ENCODE results near the gene CALN1. TPM values are rescaled to one million over a fixed set of nuclear protein-coding genes. Genes with fewer than 3 reads are reported as not detected.

Gene CALN1
- total RNA-seq, 2 experiments from 2014 or later: not detected

- H3K27me3 Mint-ChIP-seq (ENCODE audit: low read depth): no peaks in the 10 kb centered on the region
These were observed 607.9 kb downstream of the CALN1 start for GRCh38 chr7:71804256-71804655.

GRCh38 chr7:71801976-71802375 lies 610.2 kb downstream of the CALN1 start:
- Mint-ChIP-seq H3K9me3 (ENCODE audit: insufficient read depth) (peaks cover 21% of the 10 kb centered on the region), H3K27me3 (ENCODE audit: low read depth) (no peaks in the 10 kb centered on the region), H3K4me1 (ENCODE audit: low read depth) (no peaks in the 10 kb centered on the region), H3K27ac (no peak overlapping the region), H3K36me3 (ENCODE audit: low read depth) (no peaks in the 10 kb centered on the region), H3K4me3 (no peak overlapping the region)
- ChIA-PET POLR2A (no interaction called here), CTCF (no interaction called here)
- DNase-seq: no peak
- no peak for ATAC-seq

More at GRCh38 chr7:71804256-71804655, 607.9 kb downstream of the CALN1 start:
- H3K36me3 Mint-ChIP-seq (ENCODE audit: low read depth): no peaks in the 10 kb centered on the region
- peaks cover 23% of the 10 kb centered on the region for H3K9me3 Mint-ChIP-seq (ENCODE audit: insufficient read depth)
- ChIA-PET POLR2A (no interaction called here), CTCF (no interaction called here)
- no peak overlapping the region for H3K27ac Mint-ChIP-seq
- no peak for ATAC-seq
- DNase-seq: no peak
- no peak overlapping the region for H3K4me3 Mint-ChIP-seq
- no peaks in the 10 kb centered on the region for H3K4me1 Mint-ChIP-seq (ENCODE audit: low read depth)

GRCh38 chr7:71800321-71800720 lies 611.8 kb downstream of the CALN1 start:
- Mint-ChIP-seq H3K4me3 (no peak overlapping the region), H3K36me3 (ENCODE audit: low read depth) (no peaks in the 10 kb centered on the region), H3K27ac (no peak overlapping the region), H3K4me1 (ENCODE audit: low read depth) (no peaks in the 10 kb centered on the region), H3K9me3 (ENCODE audit: insufficient read depth) (peaks cover 12% of the 10 kb centered on the region), H3K27me3 (ENCODE audit: low read depth) (no peaks in the 10 kb centered on the region)
- CTCF ChIA-PET: no interaction called here
- POLR2A ChIA-PET: no interaction called here
- ATAC-seq (no peak), DNase-seq (no peak)

DNA sequence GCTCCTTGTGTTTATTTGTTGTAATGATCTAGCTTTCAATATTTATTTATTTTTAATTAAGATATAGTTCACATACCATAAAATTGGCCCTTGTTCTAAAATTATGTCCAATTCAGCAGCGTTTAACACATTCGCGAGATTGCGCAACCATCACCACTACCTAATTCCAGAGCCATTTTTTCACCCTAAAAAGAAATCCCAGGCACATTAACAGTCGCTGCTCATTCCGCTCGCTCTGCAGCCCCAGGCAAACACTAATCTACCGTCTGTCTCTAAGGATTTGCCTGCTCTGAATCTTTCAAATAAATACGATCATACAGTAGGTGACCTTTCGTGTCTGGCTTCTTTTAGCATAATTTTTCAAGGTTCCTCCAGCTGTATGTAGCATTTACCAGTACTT lies 616.7 kb downstream of the CALN1 start:
- no peak overlapping the region for H3K4me3 Mint-ChIP-seq
- H3K36me3 Mint-ChIP-seq (ENCODE audit: low read depth): no peaks in the 10 kb centered on the region
- no peaks in the 10 kb centered on the region for H3K4me1 Mint-ChIP-seq (ENCODE audit: low read depth)
- no peaks in the 10 kb centered on the region for H3K27me3 Mint-ChIP-seq (ENCODE audit: low read depth)
- no peak for ATAC-seq
- DNase-seq: no peak
- ChIA-PET CTCF (no interaction called here), POLR2A (no interaction called here)
- H3K27ac Mint-ChIP-seq: no peak overlapping the region
- H3K9me3 Mint-ChIP-seq (ENCODE audit: insufficient read depth): peaks cover 14% of the 10 kb centered on the region

DNA sequence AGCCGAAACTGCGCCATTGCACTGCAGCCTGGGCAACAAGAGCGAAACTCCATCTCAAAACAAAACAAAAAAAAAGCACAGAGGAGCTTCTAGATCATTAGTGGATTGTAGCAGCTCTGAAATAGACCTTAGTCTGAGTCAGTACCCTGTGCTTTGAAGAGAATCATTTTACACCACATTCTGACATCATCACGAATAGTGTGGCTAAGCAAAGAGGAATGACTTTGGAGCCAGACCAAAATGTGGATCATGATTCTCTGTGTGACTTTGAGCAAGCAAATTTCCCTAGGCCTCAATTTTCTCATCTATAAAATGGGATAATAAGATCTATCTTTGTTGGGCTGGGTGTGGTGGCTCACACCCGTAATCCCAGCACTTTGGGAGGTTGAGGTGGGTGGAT lies 618.9 kb downstream of the CALN1 start:
- no peak overlapping the region for H3K4me3 Mint-ChIP-seq
- no peaks in the 10 kb centered on the region for H3K27me3 Mint-ChIP-seq (ENCODE audit: low read depth)
- H3K36me3 Mint-ChIP-seq (ENCODE audit: low read depth): peaks cover 2% of the 10 kb centered on the region
- ChIA-PET POLR2A (no interaction called here), CTCF (no interaction called here)
- H3K27ac Mint-ChIP-seq: no peak overlapping the region
- peaks cover 20% of the 10 kb centered on the region for H3K9me3 Mint-ChIP-seq (ENCODE audit: insufficient read depth)
- DNase-seq: no peak
- ATAC-seq: no peak
- H3K4me1 Mint-ChIP-seq (ENCODE audit: low read depth): no peaks in the 10 kb centered on the region

- ATAC-seq (no peak), DNase-seq (no peak)
- no peak overlapping the region for H3K27ac Mint-ChIP-seq
- POLR2A ChIA-PET: no interaction called here
- H3K4me1 Mint-ChIP-seq (ENCODE audit: low read depth): no peaks in the 10 kb centered on the region
- CTCF ChIA-PET: no interaction called here
- H3K4me3 Mint-ChIP-seq: no peak overlapping the region
- H3K9me3 Mint-ChIP-seq (ENCODE audit: insufficient read depth): peaks cover 35% of the 10 kb centered on the region
- H3K27me3 Mint-ChIP-seq (ENCODE audit: low read depth): no peaks in the 10 kb centered on the region
- peaks cover 2% of the 10 kb centered on the region for H3K36me3 Mint-ChIP-seq (ENCODE audit: low read depth)
These were observed 624.6 kb downstream of the CALN1 start for GRCh38 chr7:71787513-71787912.

GRCh38 chr7:71785216-71785615 lies 626.9 kb downstream of the CALN1 start:
- Mint-ChIP-seq H3K9me3 (ENCODE audit: insufficient read depth) (peaks cover 27% of the 10 kb centered on the region), H3K27me3 (ENCODE audit: low read depth) (no peaks in the 10 kb centered on the region), H3K36me3 (ENCODE audit: low read depth) (peaks cover 2% of the 10 kb centered on the region), H3K4me1 (ENCODE audit: low read depth) (no peaks in the 10 kb centered on the region), H3K27ac (no peak overlapping the region), H3K4me3 (no peak overlapping the region)
- no peak for ATAC-seq
- ChIA-PET CTCF (no interaction called here), POLR2A (no interaction called here)
- no peak for DNase-seq

DNA sequence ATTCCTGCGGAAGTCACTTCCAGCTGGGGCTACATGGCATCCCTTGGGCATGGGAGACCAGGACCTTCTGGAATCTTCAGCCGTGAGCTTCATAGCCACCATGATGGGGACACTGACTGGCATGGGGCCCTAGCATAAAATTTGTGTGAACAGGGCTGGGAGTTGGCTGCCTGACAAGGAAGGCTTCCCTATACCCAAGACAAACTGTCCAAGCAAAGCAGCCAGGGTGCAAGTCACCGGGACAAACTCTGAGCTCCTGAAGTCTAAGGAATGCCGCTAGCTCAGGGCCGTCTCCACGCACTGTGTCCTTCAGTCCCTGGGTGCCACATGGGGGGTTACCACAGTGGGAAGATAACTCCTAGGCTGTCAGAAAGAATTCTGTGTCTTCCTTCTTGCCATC lies 627.4 kb downstream of the CALN1 start:
- ATAC-seq (no peak), DNase-seq (no peak)
- no peaks in the 10 kb centered on the region for H3K4me1 Mint-ChIP-seq (ENCODE audit: low read depth)
- H3K27me3 Mint-ChIP-seq (ENCODE audit: low read depth): no peaks in the 10 kb centered on the region
- peaks cover 23% of the 10 kb centered on the region for H3K9me3 Mint-ChIP-seq (ENCODE audit: insufficient read depth)
- H3K4me3 Mint-ChIP-seq: no peak overlapping the region
- H3K27ac Mint-ChIP-seq: no peak overlapping the region
- peaks cover 2% of the 10 kb centered on the region for H3K36me3 Mint-ChIP-seq (ENCODE audit: low read depth)
- CTCF ChIA-PET: no interaction called here
- POLR2A ChIA-PET: no interaction called here

GRCh38 chr7:71784180-71784579 lies 628.0 kb downstream of the CALN1 start:
- ChIA-PET POLR2A (no interaction called here), CTCF (no interaction called here)
- no peak overlapping the region for H3K27ac Mint-ChIP-seq
- H3K4me3 Mint-ChIP-seq: no peak overlapping the region
- no peak for ATAC-seq
- no peaks in the 10 kb centered on the region for H3K36me3 Mint-ChIP-seq (ENCODE audit: low read depth)
- no peaks in the 10 kb centered on the region for H3K27me3 Mint-ChIP-seq (ENCODE audit: low read depth)
- no peak for DNase-seq
- H3K4me1 Mint-ChIP-seq (ENCODE audit: low read depth): no peaks in the 10 kb centered on the region
- H3K9me3 Mint-ChIP-seq (ENCODE audit: insufficient read depth): peaks cover 18% of the 10 kb centered on the region

GRCh38 chr7:71783779-71784178 lies 628.4 kb downstream of the CALN1 start:
- no peak for DNase-seq
- Mint-ChIP-seq H3K27ac (no peak overlapping the region), H3K36me3 (ENCODE audit: low read depth) (no peaks in the 10 kb centered on the region), H3K4me1 (ENCODE audit: low read depth) (no peaks in the 10 kb centered on the region), H3K4me3 (no peak overlapping the region), H3K9me3 (ENCODE audit: insufficient read depth) (peaks cover 18% of the 10 kb centered on the region), H3K27me3 (ENCODE audit: low read depth) (no peaks in the 10 kb centered on the region)
- ChIA-PET POLR2A (no interaction called here), CTCF (no interaction called here)
- ATAC-seq: no peak

DNA sequence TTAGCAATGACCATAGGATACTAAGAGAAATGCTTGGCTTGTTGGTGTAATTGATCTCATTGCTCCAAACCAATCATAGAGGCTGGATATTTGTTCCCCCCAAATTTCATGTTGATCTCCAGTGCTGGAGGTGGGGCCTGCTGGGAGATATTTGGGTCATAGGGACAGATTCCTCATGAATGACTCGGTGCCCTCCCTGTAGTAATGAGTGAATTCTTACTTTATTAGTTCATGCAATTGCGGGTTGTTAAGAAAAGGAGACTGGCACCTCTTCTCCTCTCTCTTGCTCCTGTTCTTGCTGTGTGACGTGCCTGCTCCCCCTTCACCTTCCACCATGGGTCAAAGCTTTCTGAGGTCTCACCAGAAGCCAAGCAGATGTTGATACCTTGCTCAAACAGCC lies 630.1 kb downstream of the CALN1 start:
- Mint-ChIP-seq H3K4me3 (no peak overlapping the region), H3K9me3 (ENCODE audit: insufficient read depth) (peaks cover 9% of the 10 kb centered on the region), H3K27ac (no peak overlapping the region), H3K4me1 (ENCODE audit: low read depth) (no peaks in the 10 kb centered on the region), H3K27me3 (ENCODE audit: low read depth) (no peaks in the 10 kb centered on the region), H3K36me3 (ENCODE audit: low read depth) (no peaks in the 10 kb centered on the region)
- DNase-seq (no peak), ATAC-seq (no peak)
- POLR2A ChIA-PET: no interaction called here
- CTCF ChIA-PET: no interaction called here

DNA sequence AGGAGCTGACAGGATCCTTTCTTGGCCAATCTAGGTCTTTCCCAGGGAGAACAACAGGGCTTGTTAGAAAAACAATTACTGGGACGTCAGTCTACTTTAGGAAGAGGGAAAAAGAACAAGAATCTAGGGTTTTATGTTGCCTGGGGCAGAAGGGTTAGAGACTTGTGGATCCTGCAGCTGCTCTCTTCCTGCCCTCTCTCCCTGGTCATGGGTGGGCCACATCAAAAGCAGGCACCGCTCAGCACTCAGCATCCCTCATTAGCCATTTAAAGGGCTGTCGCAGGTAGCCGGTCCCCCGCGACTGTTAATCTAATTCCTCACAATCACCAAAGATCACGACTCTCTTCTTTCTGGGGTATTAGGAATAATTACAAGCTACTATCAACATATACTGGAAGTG lies 631.9 kb downstream of the CALN1 start:
- no peaks in the 10 kb centered on the region for H3K36me3 Mint-ChIP-seq (ENCODE audit: low read depth)
- no peak overlapping the region for H3K4me3 Mint-ChIP-seq
- no peak for DNase-seq
- ATAC-seq: no peak
- H3K9me3 Mint-ChIP-seq (ENCODE audit: insufficient read depth): no peaks in the 10 kb centered on the region
- H3K4me1 Mint-ChIP-seq (ENCODE audit: low read depth): no peaks in the 10 kb centered on the region
- H3K27me3 Mint-ChIP-seq (ENCODE audit: low read depth): no peaks in the 10 kb centered on the region
- ChIA-PET POLR2A (no interaction called here), CTCF (no interaction called here)
- no peak overlapping the region for H3K27ac Mint-ChIP-seq

DNA sequence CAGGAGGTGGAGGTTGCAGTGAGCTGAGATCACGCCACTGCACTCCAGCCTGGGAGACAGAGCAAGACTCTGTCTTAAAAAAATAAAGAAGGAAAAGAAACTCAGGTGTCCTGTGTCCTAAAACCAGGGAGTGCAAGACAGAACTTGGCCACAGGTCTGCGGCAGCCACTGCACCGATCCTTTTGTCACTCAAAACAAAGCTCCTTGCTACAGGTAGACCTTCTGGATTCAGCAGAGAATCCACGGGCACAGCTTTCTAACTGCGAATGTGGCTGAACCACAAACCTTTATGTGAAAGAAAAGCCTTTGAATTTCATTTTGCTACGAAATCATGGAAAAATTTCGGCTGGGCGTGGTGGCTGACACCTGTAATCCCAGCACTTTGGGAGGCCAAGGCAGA lies 634.9 kb downstream of the CALN1 start:
- DNase-seq (no peak), ATAC-seq (no peak)
- CTCF ChIA-PET: no interaction called here
- H3K4me1 Mint-ChIP-seq (ENCODE audit: low read depth): no peaks in the 10 kb centered on the region
- POLR2A ChIA-PET: no interaction called here
- H3K27me3 Mint-ChIP-seq (ENCODE audit: low read depth): no peaks in the 10 kb centered on the region
- no peak overlapping the region for H3K27ac Mint-ChIP-seq
- H3K36me3 Mint-ChIP-seq (ENCODE audit: low read depth): no peaks in the 10 kb centered on the region
- no peak overlapping the region for H3K4me3 Mint-ChIP-seq
- peaks cover 3% of the 10 kb centered on the region for H3K9me3 Mint-ChIP-seq (ENCODE audit: insufficient read depth)

All from activated CD8-positive, alpha-beta T cell treated with anti-CD3 and anti-CD28 coated beads, Interleukin-2, amount 10 ng/mL, durations not matched to agents 7 days and 5 days (primary cell).